ENCODE measurements around the gene CHMP6.
A peak's percentile ranks its signal among the peaks of the same experiment; 100 is the strongest.

Gene CHMP6

GRCh38 chr17:80956321-80957190, 35.1 kb upstream of the CHMP6 start:
- Histone ChIP-seq H2BK12ac (ENCODE audit: low read length) (no peak overlapping the region), H3K9ac (ENCODE audit: low read depth, low read length, poor library complexity) (peak overlapping the region; percentile 80), H3K4me2 (ENCODE audit: insufficient read depth, low read length, poor library complexity, severe bottlenecking) (peak overlapping the region; percentile 26), H2BK15ac (ENCODE audit: low read length) (no peak overlapping the region), H3K4me3 (ENCODE audit: low read length in 2 of 2) (no peak overlapping the region), H3K79me1 (ENCODE audit: low read depth, low read length) (peaks cover 9% of the 10 kb centered on the region), H4K91ac (ENCODE audit: low read depth, low read length, poor library complexity) (peak overlapping the region; percentile 53), H3K4ac (ENCODE audit: low read length) (no peak overlapping the region), H3K27ac (replicated peaks; ENCODE audit: low read length) (peak overlapping the region; percentile 50), H4K8ac (ENCODE audit: low read depth, low read length) (no peak overlapping the region), H2BK120ac (ENCODE audit: low read depth, low read length) (no peak overlapping the region), H3K9me3 (replicated peaks in 1 of 2; ENCODE audit: control insufficient read depth in 2 of 2, insufficient read depth in 1 of 2, low read depth in 1 of 2, low read length in 2 of 2) (peaks cover 3% of the 10 kb centered on the region in 2 donors), H3K18ac (ENCODE audit: low read length) (peak overlapping the region; percentile 96), H3K27me3 (ENCODE audit: control insufficient read depth in 3 of 3, insufficient read depth in 3 of 3, low read depth in 1 of 3, low read length in 3 of 3) (no peaks in the 10 kb centered on the region), H3K14ac (ENCODE audit: low read length) (no peak overlapping the region), H2BK5ac (ENCODE audit: low read length) (no peak overlapping the region), H3K23ac (ENCODE audit: low read depth, low read length, poor library complexity) (no peak overlapping the region), H2AK5ac (ENCODE audit: low read depth, low read length) (peak overlapping the region; percentile 76), H3K36me3 (replicated peaks in 1 of 2; ENCODE audit: control insufficient read depth in 2 of 2, insufficient read depth in 2 of 2, low read length in 2 of 2) (peaks cover 7 to 16% of the 10 kb centered on the region in 2 donors), H3K4me1 (ENCODE audit: control insufficient read depth in 2 of 2, insufficient read depth in 1 of 2, low read depth in 1 of 2, low read length in 2 of 2) (peaks cover 0 to 16% of the 10 kb centered on the region in 2 donors), H2AFZ (ENCODE audit: low read length) (no peak overlapping the region)
- WGBS, 2 donors (ENCODE audit: extremely low coverage in 2 of 2, insufficient read length in 2 of 2, insufficient replicate concordance in 1 of 2): no CpG with 5 or more reads among the region's 29 CpGs
- no peak for DNase-seq (ENCODE audit: low spot score)

GRCh38 chr17:80957461-80957941, 34.1 kb upstream of the CHMP6 start:
- H3K14ac ChIP-seq (ENCODE audit: low read length): no peak overlapping the region
- H2BK120ac ChIP-seq (ENCODE audit: low read depth, low read length): peak overlapping the region; percentile 73
- H2BK15ac ChIP-seq (ENCODE audit: low read length): peak overlapping the region; percentile 69
- no peak overlapping the region for H3K4me2 ChIP-seq (ENCODE audit: insufficient read depth, low read length, poor library complexity, severe bottlenecking)
- H3K9ac ChIP-seq (ENCODE audit: low read depth, low read length, poor library complexity): peak overlapping the region; percentile 51
- no peak for DNase-seq (ENCODE audit: low spot score)
- no peak overlapping the region for H3K23ac ChIP-seq (ENCODE audit: low read depth, low read length, poor library complexity)
- no peak overlapping the region for H4K8ac ChIP-seq (ENCODE audit: low read depth, low read length)
- H3K27ac ChIP-seq (replicated peaks; ENCODE audit: low read length): no peak overlapping the region
- H2BK5ac ChIP-seq (ENCODE audit: low read length): peak overlapping the region; percentile 4
- peaks cover 0 to 16% of the 10 kb centered on the region in 2 donors for H3K4me1 ChIP-seq (ENCODE audit: control insufficient read depth in 2 of 2, insufficient read depth in 1 of 2, low read depth in 1 of 2, low read length in 2 of 2)
- peak overlapping the region in 1 of 2 donors; percentile 46 for H3K4me3 ChIP-seq (ENCODE audit: low read length in 2 of 2)
- no peak overlapping the region for H3K4ac ChIP-seq (ENCODE audit: low read length)
- H3K79me1 ChIP-seq (ENCODE audit: low read depth, low read length): peaks cover 9% of the 10 kb centered on the region
- H2AK5ac ChIP-seq (ENCODE audit: low read depth, low read length): peak overlapping the region; percentile 59
- H3K27me3 ChIP-seq (ENCODE audit: control insufficient read depth in 3 of 3, insufficient read depth in 3 of 3, low read depth in 1 of 3, low read length in 3 of 3): no peaks in the 10 kb centered on the region
- peaks cover 7% of the 10 kb centered on the region in 2 donors for H3K36me3 ChIP-seq (replicated peaks in 1 of 2; ENCODE audit: control insufficient read depth in 2 of 2, insufficient read depth in 2 of 2, low read length in 2 of 2)
- H2AFZ ChIP-seq (ENCODE audit: low read length): no peak overlapping the region
- no peak overlapping the region for H4K91ac ChIP-seq (ENCODE audit: low read depth, low read length, poor library complexity)
- WGBS, 2 donors (ENCODE audit: extremely low coverage in 2 of 2, insufficient read length in 2 of 2, insufficient replicate concordance in 1 of 2): no CpG with 5 or more reads among the region's 12 CpGs
- H3K9me3 ChIP-seq (replicated peaks in 1 of 2; ENCODE audit: control insufficient read depth in 2 of 2, insufficient read depth in 1 of 2, low read depth in 1 of 2, low read length in 2 of 2): peaks cover 3% of the 10 kb centered on the region in 2 donors
- H2BK12ac ChIP-seq (ENCODE audit: low read length): peak overlapping the region; percentile 2
- peak overlapping the region; percentile 84 for H3K18ac ChIP-seq (ENCODE audit: low read length)

- Histone ChIP-seq H2AK5ac (ENCODE audit: low read depth, low read length) (peak overlapping the region; percentile 97), H3K4me3 (ENCODE audit: low read length in 2 of 2) (no peak overlapping the region), H2BK120ac (ENCODE audit: low read depth, low read length) (peak overlapping the region; percentile 91), H2BK12ac (ENCODE audit: low read length) (no peak overlapping the region), H3K4ac (ENCODE audit: low read length) (no peak overlapping the region), H3K36me3 (replicated peaks in 1 of 2; ENCODE audit: control insufficient read depth in 2 of 2, insufficient read depth in 2 of 2, low read length in 2 of 2) (peaks cover 4 to 7% of the 10 kb centered on the region in 2 donors), H3K9me3 (replicated peaks in 1 of 2; ENCODE audit: control insufficient read depth in 2 of 2, insufficient read depth in 1 of 2, low read depth in 1 of 2, low read length in 2 of 2) (peaks cover 3% of the 10 kb centered on the region in 2 donors), H4K8ac (ENCODE audit: low read depth, low read length) (peak overlapping the region; percentile 65), H4K91ac (ENCODE audit: low read depth, low read length, poor library complexity) (no peak overlapping the region), H2AFZ (ENCODE audit: low read length) (no peak overlapping the region), H3K18ac (ENCODE audit: low read length) (peak overlapping the region; percentile 84), H3K14ac (ENCODE audit: low read length) (peak overlapping the region; percentile 2), H3K4me1 (ENCODE audit: control insufficient read depth in 2 of 2, insufficient read depth in 1 of 2, low read depth in 1 of 2, low read length in 2 of 2) (peaks cover 3 to 24% of the 10 kb centered on the region in 2 donors), H2BK5ac (ENCODE audit: low read length) (peak overlapping the region; percentile 6), H3K23ac (ENCODE audit: low read depth, low read length, poor library complexity) (peak overlapping the region; percentile 73), H3K79me1 (ENCODE audit: low read depth, low read length) (peaks cover 7% of the 10 kb centered on the region), H2BK15ac (ENCODE audit: low read length) (peak overlapping the region; percentile 89), H3K4me2 (ENCODE audit: insufficient read depth, low read length, poor library complexity, severe bottlenecking) (peak overlapping the region; percentile 11), H3K27ac (replicated peaks; ENCODE audit: low read length) (no peak overlapping the region), H3K27me3 (ENCODE audit: control insufficient read depth in 3 of 3, insufficient read depth in 3 of 3, low read depth in 1 of 3, low read length in 3 of 3) (no peaks in the 10 kb centered on the region), H3K9ac (ENCODE audit: low read depth, low read length, poor library complexity) (peak overlapping the region; percentile 83)
- WGBS, 2 donors (ENCODE audit: extremely low coverage in 2 of 2, insufficient read length in 2 of 2, insufficient replicate concordance in 1 of 2): no CpG with 5 or more reads among the region's 23 CpGs
- no peak for DNase-seq (ENCODE audit: low spot score)
These were observed 32.2 kb upstream of the CHMP6 start for GRCh38 chr17:80959330-80960036.
